NT2/D1 (cell line): ENCODE data around the gene METTL13.

Experiments
- SUZ12 ChIP-seq: IDR thresholded peaks from 2 replicates; pipeline ENCODE4 v1.6.1; 2011; ENCODE audit not compliant: insufficient read length, insufficient read depth; ENCODE audit errors: extremely low read depth
- YY1 ChIP-seq: IDR thresholded peaks from 2 replicates; pipeline ENCODE4 v1.6.1; 2011; ENCODE audit not compliant: insufficient read length, insufficient read depth
- ZNF274 ChIP-seq: IDR thresholded peaks from 2 replicates; pipeline ENCODE4 v1.6.1; 2011; ENCODE audit warnings: mild to moderate bottlenecking, low read depth, low read length

- TF ChIP-seq YY1 (no peak), ZNF274 (no peak), SUZ12 (no peak)
Observed at GRCh38 chr1:171781176-171781875, at the start of gene METTL13.
